Activated T-cell treated with anti-CD3 and anti-CD28 coated beads, Interleukin-2, amount 50 U/mL, for 72 hours (primary cell): ENCODE results near the gene NRG3. TPM values are rescaled to one million over a fixed set of nuclear protein-coding genes. Genes with fewer than 3 reads are reported as not detected.

Experiments
- ATAC-seq, 2 donors: fragments of 150-1000 bp; cut with Tn5 transposase; replicated peaks in 1 of 2; 2 replicates each; pipeline ENCODE4 v1.10.0; 2021; ENCODE audit warnings: moderate library complexity in 2 of 2, mild to moderate bottlenecking in 1 of 2
- DNase-seq, 2 donors: peaks; one replicate each; pipeline ENCODE4 v3.0.0; 2021 to 2022; ENCODE audit warnings: mixed read lengths in 1 of 2
- H3K27ac Mint-ChIP-seq: one replicate; pipeline ENCODE4 v1.8.0; 2022; ENCODE audit warnings: mild to moderate bottlenecking, moderate library complexity, mixed read lengths
- H3K27me3 Mint-ChIP-seq: one replicate; pipeline ENCODE4 v1.8.0; 2022; ENCODE audit warnings: low read depth, mixed read lengths
- H3K36me3 Mint-ChIP-seq, 2 donors: one replicate each; pipeline ENCODE4 v1.8.0; 2022; ENCODE audit warnings: mixed read lengths in 2 of 2, mild to moderate bottlenecking in 1 of 2; ENCODE audit not compliant: insufficient read depth in 2 of 2
- H3K4me1 Mint-ChIP-seq: one replicate; pipeline ENCODE4 v1.8.0; 2022; ENCODE audit warnings: low read depth, mixed read lengths
- H3K4me3 Mint-ChIP-seq, 2 donors: one replicate each; pipeline ENCODE4 v1.8.0; 2022; ENCODE audit warnings: mild to moderate bottlenecking in 2 of 2, mixed read lengths in 2 of 2, moderate library complexity in 2 of 2
- H3K9me3 Mint-ChIP-seq, 2 donors: one replicate each; pipeline ENCODE4 v1.8.0; 2022; ENCODE audit warnings: mixed read lengths in 2 of 2
- total RNA-seq, 2 donors: library from RNA; stranded (reverse); gene quantifications; one replicate each; pipeline ENCODE4 v1.2.3, GENCODE V29; 2022

NRG3 gene
- total RNA-seq, 2 donors from 2014 or later: not detected

- Mint-ChIP-seq H3K9me3 (peaks cover 2 to 4% of the 10 kb centered on the region in 2 donors), H3K36me3 (no peaks in the 10 kb centered on the region), H3K4me3 (no peak overlapping the region), H3K4me1 (no peaks in the 10 kb centered on the region), H3K27me3 (no peaks in the 10 kb centered on the region), H3K27ac (no peak overlapping the region)
- no peak for DNase-seq
- ATAC-seq: no peak
These were observed 69.6 kb downstream of the NRG3 start for GRCh38 chr10:81944609-81945008.

GRCh38 chr10:81949283-81949682 lies 74.3 kb downstream of the NRG3 start:
- H3K27ac Mint-ChIP-seq: no peak overlapping the region
- no peak overlapping the region for H3K4me3 Mint-ChIP-seq
- H3K36me3 Mint-ChIP-seq: no peaks in the 10 kb centered on the region
- H3K4me1 Mint-ChIP-seq: no peaks in the 10 kb centered on the region
- ATAC-seq: no peak
- H3K9me3 Mint-ChIP-seq: peaks cover 2 to 4% of the 10 kb centered on the region in 2 donors
- H3K27me3 Mint-ChIP-seq: no peaks in the 10 kb centered on the region
- no peak for DNase-seq

GRCh38 chr10:81950358-81950757 lies 75.4 kb downstream of the NRG3 start:
- peaks cover 1 to 2% of the 10 kb centered on the region in 2 donors for H3K9me3 Mint-ChIP-seq
- H3K4me1 Mint-ChIP-seq: no peaks in the 10 kb centered on the region
- H3K4me3 Mint-ChIP-seq: no peak overlapping the region
- H3K27ac Mint-ChIP-seq: no peak overlapping the region
- no peaks in the 10 kb centered on the region for H3K27me3 Mint-ChIP-seq
- ATAC-seq (no peak), DNase-seq (no peak)
- H3K36me3 Mint-ChIP-seq: no peaks in the 10 kb centered on the region

- H3K36me3 Mint-ChIP-seq: no peaks in the 10 kb centered on the region
- ATAC-seq: no peak
These were observed 78.4 kb downstream of the NRG3 start for GRCh38 chr10:81953420-81953819.

GRCh38 chr10:81957976-81958375 lies 83.0 kb downstream of the NRG3 start:
- peaks cover 2% of the 10 kb centered on the region in 2 donors for H3K9me3 Mint-ChIP-seq
- no peaks in the 10 kb centered on the region for H3K27me3 Mint-ChIP-seq
- ATAC-seq (no peak), DNase-seq (no peak)
- H3K4me3 Mint-ChIP-seq: no peak overlapping the region
- H3K4me1 Mint-ChIP-seq: no peaks in the 10 kb centered on the region
- no peaks in the 10 kb centered on the region for H3K36me3 Mint-ChIP-seq
- H3K27ac Mint-ChIP-seq: no peak overlapping the region

More at GRCh38 chr10:81953420-81953819, 78.4 kb downstream of the NRG3 start:
- no peak overlapping the region for H3K4me3 Mint-ChIP-seq
- H3K4me1 Mint-ChIP-seq: no peaks in the 10 kb centered on the region
- no peaks in the 10 kb centered on the region for H3K27me3 Mint-ChIP-seq
- peaks cover 2% of the 10 kb centered on the region in 2 donors for H3K9me3 Mint-ChIP-seq
- H3K27ac Mint-ChIP-seq: no peak overlapping the region
- DNase-seq: no peak

- Mint-ChIP-seq H3K27ac (no peak overlapping the region), H3K4me3 (no peak overlapping the region), H3K9me3 (peaks cover 2% of the 10 kb centered on the region in 2 donors), H3K4me1 (no peaks in the 10 kb centered on the region), H3K36me3 (no peaks in the 10 kb centered on the region), H3K27me3 (no peaks in the 10 kb centered on the region)
- ATAC-seq (no peak), DNase-seq (no peak)
These were observed 84.0 kb downstream of the NRG3 start for GRCh38 chr10:81959016-81959415.

GRCh38 chr10:81961451-81962184 lies 86.6 kb downstream of the NRG3 start:
- H3K9me3 Mint-ChIP-seq: peaks cover 2 to 4% of the 10 kb centered on the region in 2 donors
- no peak overlapping the region for H3K4me3 Mint-ChIP-seq
- DNase-seq (no peak), ATAC-seq (no peak)
- H3K27ac Mint-ChIP-seq: no peak overlapping the region
- H3K4me1 Mint-ChIP-seq: no peaks in the 10 kb centered on the region
- H3K36me3 Mint-ChIP-seq: no peaks in the 10 kb centered on the region
- H3K27me3 Mint-ChIP-seq: no peaks in the 10 kb centered on the region

GRCh38 chr10:81963606-81964005 lies 88.6 kb downstream of the NRG3 start:
- ATAC-seq (no peak), DNase-seq (no peak)
- no peaks in the 10 kb centered on the region for H3K4me1 Mint-ChIP-seq
- H3K27me3 Mint-ChIP-seq: no peaks in the 10 kb centered on the region
- peaks cover 0 to 2% of the 10 kb centered on the region in 2 donors for H3K9me3 Mint-ChIP-seq
- H3K27ac Mint-ChIP-seq: no peak overlapping the region
- no peaks in the 10 kb centered on the region for H3K36me3 Mint-ChIP-seq
- no peak overlapping the region for H3K4me3 Mint-ChIP-seq

GRCh38 chr10:81967716-81968115 lies 92.7 kb downstream of the NRG3 start:
- Mint-ChIP-seq H3K9me3 (peaks cover 5 to 10% of the 10 kb centered on the region in 2 donors), H3K36me3 (peaks cover 0 to 3% of the 10 kb centered on the region in 2 donors), H3K27ac (no peak overlapping the region), H3K4me1 (no peaks in the 10 kb centered on the region), H3K27me3 (no peaks in the 10 kb centered on the region), H3K4me3 (no peak overlapping the region)
- DNase-seq (no peak), ATAC-seq (no peak)

- Mint-ChIP-seq H3K36me3 (peaks cover 0 to 3% of the 10 kb centered on the region in 2 donors), H3K4me1 (no peaks in the 10 kb centered on the region), H3K4me3 (no peak overlapping the region), H3K9me3 (peaks cover 10 to 13% of the 10 kb centered on the region in 2 donors), H3K27me3 (no peaks in the 10 kb centered on the region), H3K27ac (no peak overlapping the region)
- DNase-seq (no peak), ATAC-seq (no peak)
These were observed 94.1 kb downstream of the NRG3 start for GRCh38 chr10:81969136-81969535.

- ATAC-seq (no peak), DNase-seq (no peak)
- H3K36me3 Mint-ChIP-seq: no peaks in the 10 kb centered on the region
- H3K9me3 Mint-ChIP-seq: peaks cover 10% of the 10 kb centered on the region in 2 donors
- no peak overlapping the region for H3K4me3 Mint-ChIP-seq
- H3K27me3 Mint-ChIP-seq: no peaks in the 10 kb centered on the region
- no peak overlapping the region for H3K27ac Mint-ChIP-seq
- H3K4me1 Mint-ChIP-seq: no peaks in the 10 kb centered on the region
These were observed 103.2 kb downstream of the NRG3 start for GRCh38 chr10:81978238-81978637.

- peaks cover 4 to 8% of the 10 kb centered on the region in 2 donors for H3K9me3 Mint-ChIP-seq
- no peak overlapping the region for H3K27ac Mint-ChIP-seq
- H3K4me3 Mint-ChIP-seq: no peak overlapping the region
- H3K36me3 Mint-ChIP-seq: no peaks in the 10 kb centered on the region
- no peaks in the 10 kb centered on the region for H3K27me3 Mint-ChIP-seq
- DNase-seq (no peak), ATAC-seq (no peak)
- no peaks in the 10 kb centered on the region for H3K4me1 Mint-ChIP-seq
These were observed 106.7 kb downstream of the NRG3 start for GRCh38 chr10:81981724-81982123.

- DNase-seq: no peak
- H3K4me1 Mint-ChIP-seq: no peaks in the 10 kb centered on the region
- H3K36me3 Mint-ChIP-seq: no peaks in the 10 kb centered on the region
- no peak for ATAC-seq
- peaks cover 4 to 11% of the 10 kb centered on the region in 2 donors for H3K9me3 Mint-ChIP-seq
- no peak overlapping the region for H3K4me3 Mint-ChIP-seq
- no peak overlapping the region for H3K27ac Mint-ChIP-seq
- no peaks in the 10 kb centered on the region for H3K27me3 Mint-ChIP-seq
These were observed 109.4 kb downstream of the NRG3 start for GRCh38 chr10:81984428-81984827.

GRCh38 chr10:81995254-81995653 lies 120.3 kb downstream of the NRG3 start:
- ATAC-seq: no peak
- Mint-ChIP-seq H3K36me3 (no peaks in the 10 kb centered on the region), H3K27me3 (no peaks in the 10 kb centered on the region), H3K4me3 (no peak overlapping the region), H3K4me1 (no peaks in the 10 kb centered on the region), H3K9me3 (peaks cover 0 to 2% of the 10 kb centered on the region in 2 donors), H3K27ac (no peak overlapping the region)
- DNase-seq: no peak
